Measurements from ENCODE around the gene C11orf86.

DNA sequence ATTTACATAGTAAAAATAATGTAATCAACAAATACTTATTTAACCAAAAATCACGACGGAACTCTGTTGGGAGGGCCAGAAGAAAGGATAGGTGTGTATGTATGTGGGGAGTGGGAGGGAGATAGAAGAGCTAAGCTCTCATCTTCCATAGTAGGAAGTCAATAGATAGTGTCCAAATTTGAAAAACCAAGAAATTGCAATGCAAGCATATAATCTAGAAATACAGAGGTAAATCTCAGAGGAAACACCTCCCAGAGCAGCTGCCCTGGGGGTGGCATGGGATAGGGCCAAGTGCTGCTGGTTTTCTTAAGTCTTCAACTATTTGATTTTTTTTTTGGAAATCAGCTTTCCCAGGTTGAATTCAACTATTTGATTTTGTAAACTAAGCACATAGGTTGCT is 16.9 kb downstream of the C11orf86 start:
- TF ChIP-seq, protein P1, sequence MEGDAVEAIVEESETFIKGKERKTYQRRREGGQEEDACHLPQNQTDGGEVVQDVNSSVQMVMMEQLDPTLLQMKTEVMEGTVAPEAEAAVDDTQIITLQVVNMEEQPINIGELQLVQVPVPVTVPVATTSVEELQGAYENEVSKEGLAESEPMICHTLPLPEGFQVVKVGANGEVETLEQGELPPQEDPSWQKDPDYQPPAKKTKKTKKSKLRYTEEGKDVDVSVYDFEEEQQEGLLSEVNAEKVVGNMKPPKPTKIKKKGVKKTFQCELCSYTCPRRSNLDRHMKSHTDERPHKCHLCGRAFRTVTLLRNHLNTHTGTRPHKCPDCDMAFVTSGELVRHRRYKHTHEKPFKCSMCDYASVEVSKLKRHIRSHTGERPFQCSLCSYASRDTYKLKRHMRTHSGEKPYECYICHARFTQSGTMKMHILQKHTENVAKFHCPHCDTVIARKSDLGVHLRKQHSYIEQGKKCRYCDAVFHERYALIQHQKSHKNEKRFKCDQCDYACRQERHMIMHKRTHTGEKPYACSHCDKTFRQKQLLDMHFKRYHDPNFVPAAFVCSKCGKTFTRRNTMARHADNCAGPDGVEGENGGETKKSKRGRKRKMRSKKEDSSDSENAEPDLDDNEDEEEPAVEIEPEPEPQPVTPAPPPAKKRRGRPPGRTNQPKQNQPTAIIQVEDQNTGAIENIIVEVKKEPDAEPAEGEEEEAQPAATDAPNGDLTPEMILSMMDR (IDR thresholded peaks at IDR 0.05; ENCODE audit: low read length) = no peak
- no peak for TF ChIP-seq EZH2 (IDR thresholded peaks at IDR 0.05; ENCODE audit: borderline replicate concordance, low read length)

Measured in OCI-LY1 (cell line).